GM03348 (cell line): ENCODE measurements around the gene CCK.

Experiments used
- DNase-seq: peaks from one replicate; pipeline ENCODE4 v3.0.0; 2012; ENCODE audit warnings: low spot score

Gene CCK

GRCh38 chr3:42267878-42268277, 1.9 kb upstream of the CCK start:
- no peak for DNase-seq

- peak; percentile 24 for DNase-seq
Observed at GRCh38 chr3:42265059-42265991, 660 bp downstream of the CCK start.

DNA sequence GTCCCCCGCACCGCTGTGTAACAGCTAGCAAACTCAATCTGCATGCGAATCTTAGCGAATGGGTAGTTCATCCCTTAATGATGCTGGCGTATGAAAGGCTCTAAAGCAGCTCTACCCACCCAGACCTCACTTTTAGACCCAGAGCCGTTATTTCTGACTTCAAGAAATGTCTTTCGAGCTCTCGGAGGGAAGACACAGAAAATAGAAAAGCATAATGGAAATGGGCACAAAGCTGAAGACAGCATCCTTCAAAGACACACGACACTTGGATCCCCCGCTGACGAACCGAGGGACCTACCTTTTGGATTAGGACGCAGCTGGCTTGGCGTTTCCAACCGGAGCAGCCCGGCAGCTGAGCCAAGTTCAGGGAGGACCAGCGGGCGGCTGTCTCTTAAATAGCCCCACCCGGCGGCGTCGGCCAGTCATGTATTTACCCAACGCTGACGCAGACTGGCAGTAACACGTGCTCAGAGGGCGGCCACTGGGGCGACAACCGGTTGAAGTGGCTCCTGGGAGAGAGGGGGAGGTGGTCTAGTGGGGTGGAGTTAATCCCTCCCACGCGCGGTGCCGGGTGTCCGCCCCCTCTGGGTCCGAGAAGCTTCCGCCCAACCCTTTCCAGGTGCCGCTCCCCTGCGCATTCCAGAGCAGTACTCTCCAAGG, 1.5 kb downstream of the CCK start:
- peak; percentile 18 for DNase-seq

DNA sequence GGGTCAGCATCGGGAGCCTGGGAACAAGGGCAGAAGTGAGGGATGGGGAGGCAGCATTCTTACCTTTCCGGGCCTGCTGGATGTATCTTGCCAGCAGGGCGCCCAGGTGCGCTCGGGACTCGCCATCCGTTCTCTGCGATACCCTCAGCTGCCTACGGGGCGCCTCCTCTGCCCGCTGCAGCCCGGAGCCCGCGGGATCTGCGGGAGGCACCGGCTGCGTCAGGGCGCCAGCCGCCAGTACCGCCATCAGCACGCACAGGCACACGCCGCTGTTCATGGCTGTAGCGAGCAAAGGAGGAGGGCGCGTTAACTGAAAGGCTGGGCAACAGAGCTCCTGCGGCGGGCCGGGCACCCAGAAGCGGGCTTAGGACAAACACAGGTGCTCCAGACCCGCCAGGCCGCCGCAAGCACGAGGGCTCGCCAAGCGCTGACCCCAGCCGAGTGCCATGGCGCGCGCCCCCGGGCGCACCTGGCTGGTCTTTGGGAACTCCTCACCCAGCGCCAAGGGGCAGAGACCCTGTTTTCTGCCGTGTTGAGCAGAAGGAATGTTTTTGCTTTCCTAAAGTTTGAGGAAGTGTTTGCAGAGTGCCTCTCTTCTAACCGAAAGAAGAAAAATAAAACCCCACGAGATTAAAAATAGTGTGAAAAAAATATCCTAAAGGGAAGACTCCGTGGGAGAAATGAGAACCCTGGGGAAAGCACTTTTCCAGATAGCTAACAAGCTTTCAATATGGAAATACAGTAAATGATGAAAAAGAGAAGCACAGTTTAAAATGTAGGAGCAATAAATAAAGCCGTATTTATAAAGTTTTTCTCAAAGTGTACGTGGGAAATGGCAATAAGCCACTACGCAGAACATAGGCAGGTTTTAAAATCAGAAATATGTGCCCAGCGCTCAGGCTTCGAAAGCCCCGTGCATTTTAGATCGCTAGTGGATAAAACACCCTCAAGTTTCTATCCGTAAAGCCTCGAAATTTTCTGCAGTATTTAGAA, 2.3 kb downstream of the CCK start:
- peak; percentile 21 for DNase-seq

DNA sequence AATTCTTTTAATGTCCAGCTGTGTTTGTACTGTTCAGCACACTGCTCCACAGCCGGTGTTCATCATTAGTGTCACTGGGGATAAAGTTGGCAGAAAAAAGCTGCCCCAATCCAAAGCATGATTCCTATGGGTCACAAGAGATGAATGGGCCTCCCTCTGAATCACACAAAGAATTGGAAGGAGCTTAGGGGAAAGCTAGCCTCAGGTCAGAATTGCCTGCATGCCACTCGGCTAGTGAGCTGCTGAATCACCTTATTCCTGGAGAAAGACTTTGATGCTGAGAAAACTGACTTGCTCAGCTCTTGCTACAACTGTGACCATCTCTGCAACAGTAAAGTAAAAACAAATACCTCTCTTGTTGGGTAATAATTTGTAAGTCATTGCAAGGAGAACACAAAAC, 3.5 kb downstream of the CCK start:
- DNase-seq, result peak; percentile 26

DNA sequence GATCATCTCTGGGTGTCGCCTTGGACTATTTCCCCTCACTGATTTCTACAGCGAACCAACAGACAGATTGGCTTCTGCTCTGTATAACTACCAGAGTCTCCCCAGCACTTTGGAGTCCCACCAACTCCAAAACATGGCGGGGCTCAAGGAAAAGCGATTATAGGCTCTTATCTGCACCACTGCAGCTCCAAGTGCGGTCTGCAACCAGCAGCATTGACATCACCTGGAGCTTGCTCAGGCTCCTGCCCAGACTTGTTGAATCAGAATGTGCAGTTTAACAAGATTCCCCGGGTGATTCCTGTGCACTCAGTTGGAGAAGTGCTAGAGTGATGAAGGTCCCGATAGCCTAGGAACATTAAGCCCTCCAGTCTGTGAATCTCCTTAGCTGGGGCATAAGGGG, 9.0 kb downstream of the CCK start:
- DNase-seq, result no peak

- peak; percentile 66 for DNase-seq
Observed at GRCh38 chr3:42256135-42256819, 9.7 kb downstream of the CCK start.

DNA sequence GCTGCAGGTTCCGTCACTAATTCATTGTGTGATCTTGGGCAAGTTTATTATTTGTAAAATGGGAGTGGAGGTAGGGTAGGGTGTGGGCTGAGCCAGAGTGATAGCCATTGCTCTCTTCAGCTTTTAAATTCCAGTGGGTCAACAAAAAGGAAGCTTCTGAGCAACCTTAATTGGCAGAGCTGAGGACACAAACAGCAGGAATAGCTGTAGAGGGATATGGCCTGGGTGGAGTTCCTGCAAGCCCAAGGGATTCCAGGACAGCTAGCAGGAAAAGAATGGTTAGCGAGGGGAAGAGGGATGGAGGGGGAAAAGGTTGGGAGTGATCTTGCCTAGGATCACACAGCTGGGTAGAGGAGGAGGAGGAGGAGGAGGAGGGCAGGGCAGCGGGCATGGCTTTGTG, 11.4 kb downstream of the CCK start:
- DNase-seq, result peak; percentile 25

DNA sequence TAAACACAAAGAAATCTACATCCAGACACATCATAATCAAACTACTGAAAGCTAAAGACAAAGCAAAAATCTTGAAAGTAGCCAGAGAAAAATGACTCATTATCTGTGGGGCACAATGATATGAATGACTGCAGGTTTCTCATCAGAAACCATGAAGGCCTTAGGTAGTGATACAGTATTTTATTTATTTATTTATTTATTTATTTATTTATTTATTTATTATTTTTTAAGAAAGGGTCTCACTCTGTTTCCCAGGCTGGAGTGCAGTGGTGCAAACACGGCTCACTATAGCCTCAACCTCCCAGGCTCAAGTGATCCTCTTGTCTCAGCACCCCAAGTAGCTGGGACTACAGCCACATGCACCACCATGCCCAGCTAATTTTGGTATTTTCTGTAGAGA, 15.2 kb downstream of the CCK start:
- DNase-seq, result no peak

- peak; percentile 65 for DNase-seq
Observed at GRCh38 chr3:42247576-42248027, 18.4 kb downstream of the CCK start.

DNA sequence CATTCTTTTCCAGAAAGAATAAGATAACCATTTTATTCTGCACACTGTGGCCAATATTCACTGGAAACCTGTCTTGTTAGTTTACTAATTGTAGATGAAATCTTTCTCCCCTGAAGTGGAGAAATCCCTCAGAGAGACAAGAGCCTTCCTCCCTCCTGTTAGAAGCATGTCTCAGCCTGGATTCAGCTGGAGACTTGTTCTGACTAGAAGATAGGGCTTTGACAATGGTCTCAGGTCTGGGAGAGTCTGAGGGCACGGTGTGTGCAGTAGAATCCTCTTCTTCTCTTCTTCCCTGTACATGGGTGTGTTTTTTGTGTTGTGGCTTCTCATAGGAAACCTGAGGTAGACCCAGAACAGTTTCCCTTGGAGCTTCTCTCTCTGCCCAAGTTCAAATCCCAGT, 19.9 kb downstream of the CCK start:
- no peak for DNase-seq

GRCh38 chr3:42236611-42237010, 29.4 kb downstream of the CCK start:
- no peak for DNase-seq

DNA sequence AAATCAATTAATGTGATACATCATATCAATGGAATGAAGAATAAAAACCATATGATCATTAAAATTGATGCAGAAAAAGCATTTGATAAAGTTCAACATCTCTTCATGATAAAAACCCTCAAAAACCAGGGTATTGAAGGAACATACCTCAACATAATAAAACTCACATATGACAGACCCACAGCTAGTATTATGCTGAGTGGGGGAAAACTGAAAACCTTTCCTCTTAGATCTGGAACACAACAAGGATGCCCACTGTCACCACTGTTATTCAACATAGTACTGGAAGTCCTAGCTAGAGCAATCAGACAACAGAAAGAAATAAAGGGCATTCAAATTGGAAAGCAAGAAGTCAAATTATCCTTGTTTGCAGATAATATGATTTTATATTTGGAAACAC, 30.5 kb downstream of the CCK start:
- DNase-seq, result no peak

DNA sequence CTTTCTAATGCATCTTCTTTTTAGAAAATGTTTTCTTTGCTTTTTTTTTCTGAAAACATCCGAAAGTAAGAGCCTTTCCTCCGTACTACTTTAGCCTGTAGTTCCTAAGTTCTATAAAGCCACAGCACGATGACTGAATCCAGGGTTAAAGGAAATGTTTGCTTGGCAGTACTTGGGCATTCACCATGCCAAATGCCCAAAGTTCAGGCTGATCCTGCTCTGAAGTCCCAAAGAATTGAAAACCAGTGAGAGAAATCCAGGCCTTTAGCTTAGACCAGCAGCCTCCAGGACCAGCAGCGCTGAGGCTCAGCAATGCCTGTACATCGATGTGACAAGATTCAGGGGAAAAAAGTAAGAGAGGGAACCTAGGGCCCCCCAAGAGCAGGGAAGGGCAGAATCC, 35.1 kb downstream of the CCK start:
- DNase-seq, result no peak

DNA sequence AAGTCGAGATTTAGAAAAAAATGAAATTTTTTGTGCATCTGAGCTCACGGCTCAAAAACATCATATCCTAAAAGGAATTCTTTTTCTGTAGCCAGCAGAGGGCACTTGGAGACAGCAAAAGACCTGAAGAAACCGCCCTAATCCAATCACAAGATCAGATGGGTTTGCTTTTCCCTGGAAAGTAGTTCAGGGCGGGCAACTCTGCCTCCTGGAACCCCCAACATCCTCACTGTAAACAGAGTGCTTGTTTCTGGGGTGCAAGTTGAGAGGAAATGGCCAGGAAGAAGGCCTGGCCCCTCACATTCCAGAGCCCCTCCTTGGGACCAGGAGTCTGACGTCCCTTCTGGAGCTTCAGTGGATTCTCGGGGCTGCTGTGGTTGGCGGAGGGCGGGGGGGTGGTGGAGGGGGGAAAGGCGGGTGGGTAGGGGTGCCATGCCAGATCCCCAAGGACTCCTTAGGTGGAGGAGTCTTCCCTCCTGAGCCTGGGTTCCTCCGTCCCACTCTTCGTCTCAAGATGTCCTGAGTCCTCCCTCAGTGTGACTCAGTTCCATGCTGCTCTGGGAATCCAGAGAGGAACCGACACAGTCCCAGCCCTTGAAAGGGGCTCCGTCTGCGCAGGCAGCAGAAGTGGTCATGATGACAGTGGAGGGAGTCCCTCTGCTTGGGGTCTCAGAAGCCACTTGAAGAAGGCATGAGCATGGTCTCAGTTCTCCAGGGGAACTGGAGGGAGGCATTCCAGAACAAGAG, 35.9 kb downstream of the CCK start:
- peak; percentile 81 for DNase-seq

GRCh38 chr3:42229266-42229941, 36.6 kb downstream of the CCK start:
- DNase-seq, result no peak

DNA sequence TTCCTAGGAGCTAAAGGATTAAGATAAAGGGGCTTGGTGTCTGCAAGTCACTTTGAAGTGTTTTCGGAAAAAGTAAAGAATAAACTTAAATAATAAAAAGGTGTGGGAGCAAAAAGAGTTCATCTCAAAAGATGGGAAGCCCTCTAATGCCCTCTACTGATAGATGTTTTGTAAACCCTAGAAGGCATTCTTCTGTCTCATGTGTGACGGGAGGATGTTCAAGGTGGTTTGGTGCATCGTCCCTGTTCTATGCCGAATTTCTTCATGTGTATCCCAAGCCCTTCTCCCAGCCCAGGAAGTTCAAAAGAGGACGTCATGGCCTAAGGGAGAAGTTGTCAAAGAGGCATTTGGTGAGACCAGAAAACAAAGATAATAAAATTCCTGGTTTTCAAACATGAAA, 37.2 kb downstream of the CCK start:
- no peak for DNase-seq

DNA sequence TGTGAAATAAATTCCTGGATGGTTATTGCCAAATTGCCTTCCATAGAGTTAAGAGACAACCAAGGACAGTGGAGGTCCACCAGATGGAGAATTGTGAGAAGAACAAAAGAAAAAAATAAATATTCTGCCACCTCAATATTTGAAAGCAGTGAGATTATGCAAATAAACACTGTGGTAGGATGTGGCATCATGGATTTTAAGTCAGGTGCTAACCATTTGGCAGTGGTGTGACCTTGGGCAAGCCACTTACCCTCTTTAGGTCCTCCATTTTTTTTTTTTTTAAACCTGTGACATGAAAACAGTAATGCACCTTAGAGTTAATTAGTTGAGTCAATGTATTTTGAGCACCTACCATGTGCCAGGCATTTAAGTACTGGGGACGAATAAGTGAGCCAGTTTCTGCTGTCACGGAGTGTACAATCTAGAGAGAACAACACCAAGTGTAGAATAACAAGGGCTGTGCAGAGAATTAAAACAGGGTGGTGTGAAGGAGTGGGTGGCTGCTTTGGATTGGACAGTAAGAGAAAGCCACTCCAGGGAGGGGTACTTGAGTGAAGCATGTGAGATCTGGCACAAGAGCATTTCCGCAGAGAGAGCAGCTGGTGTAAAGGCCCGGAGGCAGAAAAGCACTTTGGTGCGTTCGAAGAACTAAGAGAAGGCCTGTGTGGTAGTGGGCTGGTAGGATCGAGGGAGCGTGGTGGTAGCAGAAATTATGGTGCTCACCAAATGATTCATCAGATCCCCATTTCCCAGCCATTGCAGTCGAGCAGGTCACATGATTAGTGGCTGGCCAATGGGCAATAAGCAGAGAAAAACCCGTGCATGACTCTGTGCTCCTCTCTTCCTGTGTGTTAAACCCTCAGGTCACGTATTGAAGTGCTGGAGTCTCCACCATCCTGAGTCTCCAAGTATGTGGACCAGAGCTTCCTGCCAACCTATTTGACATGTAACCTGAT, 39.2 kb downstream of the CCK start:
- no peak for DNase-seq
